ENCODE measurements around the gene DGUOK.

GRCh38 chr2:73920577-73921545 lies 5.8 kb upstream of the DGUOK start:
- TF ChIP-seq CTCF (IDR thresholded peaks at IDR 0.05; ENCODE audit: poor library complexity, severe bottlenecking) (no peak), MXI1 (conservative IDR thresholded peaks at IDR 0.05; ENCODE audit: poor library complexity, severe bottlenecking) (no peak), EZH2 (IDR thresholded peaks at IDR 0.05; ENCODE audit: borderline replicate concordance, insufficient read depth, low read length, poor library complexity, severe bottlenecking) (no peak), SMC3 (conservative IDR thresholded peaks at IDR 0.05; ENCODE audit: poor library complexity) (no peak)

Measured in neural cell (in vitro differentiated cells).